SIG-M5 (cell line): ENCODE data around the gene ZNHIT2.
A peak's percentile ranks its signal among the peaks of the same experiment; 100 is the strongest.
"Not testable (repeated sequence)": the region's sequence is repeated elsewhere in the genome, so short reads cannot be mapped to it uniquely, and the experiment has no call there.

Experiments
- DNase-seq: peaks from one replicate; lab custom pipeline; 2025; lab: John Stamatoyannopoulos, UW

ZNHIT2 gene

DNA sequence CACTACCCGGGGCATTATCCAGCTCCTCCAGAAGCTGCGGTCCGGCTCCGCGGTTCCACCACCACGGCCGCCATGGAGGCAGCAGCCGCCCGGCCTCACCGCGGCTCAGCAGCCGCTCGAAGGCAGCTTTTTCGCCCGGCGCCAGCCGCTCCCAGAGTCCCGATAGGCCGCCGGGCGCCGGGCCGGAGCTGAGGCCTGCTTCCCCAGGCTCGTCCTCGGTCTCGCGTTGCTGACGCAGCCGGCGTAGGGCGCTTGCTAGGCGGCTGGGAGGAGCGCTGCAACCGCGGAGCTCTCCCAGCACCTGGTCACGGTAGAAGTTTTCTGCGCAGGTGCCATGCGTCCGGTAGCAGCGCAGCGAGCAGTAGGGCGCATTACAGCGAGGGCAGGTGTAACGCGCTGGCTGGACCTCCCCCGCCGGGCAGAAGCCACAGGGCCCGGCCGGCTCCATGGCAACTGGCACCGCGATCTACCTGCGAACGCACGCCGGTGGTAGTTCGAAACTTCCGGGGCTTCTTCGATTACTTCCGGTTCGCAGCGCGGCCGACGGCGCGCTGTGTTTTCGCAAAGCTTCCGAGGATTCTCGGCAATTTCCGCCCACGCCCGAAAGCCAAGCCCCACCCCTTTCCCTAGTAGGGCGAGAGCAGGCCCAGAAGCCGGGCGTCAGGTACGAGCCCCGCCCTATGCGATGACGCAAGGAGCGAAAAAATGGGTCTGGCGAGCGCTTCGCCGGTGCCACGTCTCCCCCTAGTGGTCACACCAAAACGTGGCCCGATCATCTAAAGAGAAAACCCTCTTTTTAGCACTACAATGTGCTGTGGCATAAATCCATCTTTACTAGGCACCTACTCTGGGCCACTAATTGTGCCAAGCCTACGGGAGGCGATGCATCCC, at the start of gene ZNHIT2:
Gene ZNHIT2, minus strand, starts transcription at position 496 of the 891 bp plus-strand sequence. Its CDS starts 48 bp downstream, at position 448.
- DNase-seq: peak; percentile 66

DNA sequence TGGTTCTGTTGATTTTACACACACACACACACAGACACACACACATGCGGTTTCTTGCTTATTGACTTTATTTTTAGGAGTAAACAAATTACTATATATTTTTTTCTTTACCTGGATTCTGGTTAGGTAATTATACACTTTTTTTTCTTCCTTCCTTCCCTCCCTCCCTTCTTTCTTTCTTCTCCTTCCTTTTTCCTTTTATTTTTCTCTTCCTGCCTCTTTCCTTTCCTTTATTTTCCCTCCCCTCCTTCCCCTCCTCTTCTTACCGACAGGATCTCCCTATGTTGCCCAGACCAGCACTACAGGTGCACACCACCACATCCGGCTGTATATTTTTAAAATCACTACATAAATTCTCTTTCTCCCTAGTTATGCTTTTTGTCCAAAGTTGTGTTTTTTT, 49.4 kb upstream of the ZNHIT2 start:
- DNase-seq: no peak

DNA sequence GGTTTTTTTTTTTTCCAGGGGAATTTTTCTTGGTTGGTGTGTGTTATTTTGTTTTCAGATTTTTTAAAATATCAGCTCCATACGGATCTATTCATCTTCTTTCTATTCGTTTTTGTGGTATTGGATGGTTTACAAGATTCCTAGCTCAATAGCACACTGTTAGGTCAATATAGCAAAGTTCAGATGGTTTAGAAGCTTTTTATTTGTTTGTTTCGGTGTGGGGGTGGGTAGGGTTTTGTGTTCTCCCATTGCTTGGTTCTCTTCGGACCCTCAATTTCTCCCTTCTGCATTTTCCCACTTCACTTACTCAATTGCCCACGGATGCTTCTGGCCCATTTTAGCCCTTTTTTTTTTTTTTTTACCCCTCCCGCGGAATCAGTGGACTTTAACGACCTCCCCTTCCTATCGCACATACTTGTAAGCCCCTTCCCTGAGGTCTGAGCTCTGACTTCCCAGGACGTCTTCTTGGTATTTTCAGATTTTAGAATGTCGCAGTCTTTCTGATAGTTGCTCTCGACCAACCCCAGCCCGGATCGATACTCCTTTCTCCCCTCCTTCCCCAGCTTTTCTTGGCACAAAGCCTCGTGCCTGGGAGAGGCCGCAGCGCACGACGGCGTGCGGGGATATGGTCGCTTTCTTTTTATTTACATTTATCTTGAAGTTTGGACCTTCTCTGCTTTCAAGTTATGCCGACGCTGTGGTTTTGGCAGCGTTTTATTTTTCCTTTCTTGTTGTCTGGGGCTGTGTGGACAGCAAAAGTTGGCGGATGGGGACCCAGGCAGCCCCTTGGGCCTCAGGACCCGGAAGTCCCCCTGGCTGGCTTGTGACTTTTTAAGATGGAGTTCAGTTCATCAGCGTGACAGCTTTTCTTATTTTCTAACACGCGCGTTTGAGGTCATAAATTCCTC, 48.2 kb upstream of the ZNHIT2 start:
- no peak for DNase-seq

DNA sequence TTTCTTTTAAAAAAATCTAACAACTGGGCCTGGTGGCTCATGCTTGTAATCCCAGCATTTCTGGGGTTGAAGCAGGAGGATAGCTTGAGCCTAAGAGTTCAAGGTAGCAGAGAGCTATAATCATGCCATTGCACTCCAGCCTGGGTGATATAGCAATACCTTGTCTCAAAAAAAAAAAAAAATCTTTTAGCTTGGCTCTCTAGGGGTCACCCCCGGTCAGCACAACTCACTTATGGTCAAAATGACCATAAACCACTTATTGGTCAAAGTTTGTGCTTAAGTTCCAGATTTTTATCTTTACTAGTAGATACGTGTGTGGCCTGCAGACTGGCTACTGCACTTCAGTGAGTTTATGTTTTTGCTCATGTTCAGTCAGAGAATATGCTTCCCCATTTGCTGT, 46.2 kb upstream of the ZNHIT2 start:
- no peak for DNase-seq

DNA sequence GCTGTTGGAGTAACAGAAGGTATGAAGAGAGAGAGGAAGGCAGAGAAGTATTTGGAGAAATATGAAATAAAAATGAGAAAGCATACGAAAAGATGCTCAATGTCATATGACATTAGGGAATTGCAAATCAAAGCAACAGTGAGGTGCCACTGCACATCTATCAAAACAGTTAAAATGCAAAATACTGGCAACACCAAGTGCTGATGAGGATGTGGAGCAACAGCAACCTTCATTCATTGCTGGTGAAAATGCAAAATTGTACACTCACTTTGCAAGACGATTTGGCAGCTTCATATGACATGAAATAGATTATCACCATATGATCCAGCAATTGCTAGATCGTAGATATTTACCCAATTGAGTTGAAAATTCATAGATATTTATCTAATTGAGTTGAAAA, 43.1 kb upstream of the ZNHIT2 start:
- DNase-seq: no peak

DNA sequence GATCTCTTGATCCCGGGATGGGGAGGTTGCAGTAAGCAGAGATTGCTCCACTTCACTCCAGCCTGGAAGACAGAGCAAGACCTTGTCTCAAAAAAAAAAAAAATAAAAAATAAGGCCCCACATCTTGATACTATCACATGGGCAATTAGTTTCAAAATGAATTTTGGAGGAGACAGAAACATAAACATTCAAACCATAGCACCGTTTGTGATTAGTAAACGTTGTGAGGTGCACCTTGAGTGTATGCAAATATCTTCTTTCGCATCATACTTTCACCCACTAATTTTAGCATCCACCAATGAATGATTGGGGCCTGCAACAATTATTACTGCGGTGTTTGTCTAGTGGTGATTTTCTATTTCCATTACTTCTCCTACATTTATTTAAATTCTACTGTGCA, 41.5 kb upstream of the ZNHIT2 start:
- DNase-seq: no peak

DNA sequence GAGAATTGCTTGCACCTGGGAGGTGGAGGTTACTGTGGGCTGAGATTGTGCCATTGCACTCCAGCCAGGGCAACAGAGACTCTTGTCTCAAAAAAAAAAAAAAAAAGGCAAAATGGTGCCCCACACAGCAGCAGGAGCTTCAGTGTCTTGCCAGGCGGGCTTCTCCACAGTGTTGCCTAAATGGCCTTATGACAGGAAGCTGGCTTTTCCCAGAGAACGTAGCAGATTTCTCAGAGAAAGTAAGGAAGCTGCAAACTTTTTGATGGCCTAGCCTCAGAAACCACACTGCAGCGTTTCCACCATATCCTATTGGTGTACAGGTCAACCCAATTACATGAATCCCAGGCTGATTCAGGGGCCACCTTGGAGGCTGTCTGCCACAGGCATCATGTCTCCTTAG, 39.8 kb upstream of the ZNHIT2 start:
- no peak for DNase-seq

DNA sequence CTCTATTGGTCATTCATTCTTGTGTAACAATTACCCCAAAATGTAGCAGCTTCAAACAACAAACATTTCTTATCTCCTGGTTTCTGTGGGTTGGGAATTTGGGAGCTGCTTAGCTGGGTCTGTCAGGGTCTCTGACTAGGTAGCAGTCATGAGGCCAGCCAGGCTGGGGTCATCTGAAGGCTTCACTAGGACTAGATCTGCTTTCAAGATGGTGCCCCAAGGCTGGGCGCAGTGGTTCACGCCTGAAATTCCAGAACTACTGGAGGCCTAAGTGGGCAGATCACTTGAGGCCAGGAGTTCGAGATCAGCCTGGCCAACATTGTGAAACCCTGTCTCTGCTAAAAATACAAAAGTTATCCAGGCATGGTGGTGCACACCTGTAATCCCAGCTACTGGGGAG, 39.4 kb upstream of the ZNHIT2 start:
- no peak for DNase-seq

DNA sequence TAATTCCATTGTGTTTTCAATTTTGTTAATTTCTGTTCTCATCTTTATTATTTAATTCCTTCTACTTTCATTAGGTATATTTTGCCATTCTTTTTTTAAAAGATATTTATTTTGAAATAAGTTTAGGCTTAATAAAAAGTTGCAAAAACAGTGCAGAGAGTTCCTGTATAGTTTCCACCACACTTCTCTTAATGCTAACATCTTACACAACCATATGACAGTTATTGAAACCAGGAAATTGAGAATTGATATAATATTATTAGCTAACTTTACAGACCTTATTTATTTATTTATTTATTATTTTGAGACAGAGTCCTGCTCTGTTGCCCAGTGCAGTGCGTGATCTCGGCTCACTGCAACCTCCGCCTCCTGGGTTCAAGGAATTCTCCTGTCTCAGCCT, 38.8 kb upstream of the ZNHIT2 start:
- DNase-seq: no peak

DNA sequence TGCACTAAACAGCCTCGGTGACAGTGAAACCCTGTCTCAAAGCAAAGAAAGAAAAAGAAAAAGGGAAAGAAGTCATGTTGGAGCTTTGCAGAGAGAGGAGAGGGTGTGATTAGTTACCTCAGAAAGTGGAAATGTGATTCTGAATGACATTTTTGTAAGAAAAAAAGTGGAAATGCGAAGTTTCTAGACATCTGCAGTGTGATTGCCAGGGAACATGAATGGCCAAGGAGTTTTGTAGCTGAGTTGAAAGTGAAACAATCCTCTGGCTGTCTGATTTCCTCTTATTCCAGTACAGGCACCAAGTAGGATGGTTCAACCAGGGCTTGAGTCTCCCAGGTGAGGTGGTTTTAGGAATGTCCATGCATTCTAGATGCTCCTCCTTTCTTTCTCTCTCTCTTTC, 34.6 kb upstream of the ZNHIT2 start:
- no peak for DNase-seq

DNA sequence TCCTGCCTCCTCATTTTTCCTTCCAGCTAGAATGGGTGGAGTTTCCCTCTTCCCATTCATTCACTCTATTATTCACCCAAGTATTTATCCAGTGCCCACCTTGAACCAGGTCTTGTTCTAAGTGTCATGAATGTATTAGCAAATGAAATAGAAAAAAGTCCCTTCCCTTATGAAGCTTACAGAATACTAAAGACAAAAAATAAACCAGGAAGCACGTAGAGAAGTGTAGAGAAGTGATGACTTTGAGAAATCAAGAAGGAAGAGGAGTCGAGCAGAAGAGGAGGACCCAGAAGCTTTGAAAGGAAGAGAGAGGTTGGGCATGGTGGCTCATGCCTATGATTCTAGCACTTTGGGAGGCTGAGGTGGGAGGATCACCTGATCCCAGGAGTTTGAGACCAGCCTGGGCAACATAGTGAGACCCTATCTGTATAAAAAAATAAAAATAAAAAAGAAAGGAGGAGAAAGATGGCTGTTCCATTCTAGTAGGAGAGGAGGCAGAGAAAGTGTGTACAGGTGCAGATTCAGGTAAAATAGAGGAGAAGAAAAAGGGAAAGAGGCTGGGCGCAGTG, 33.9 kb upstream of the ZNHIT2 start:
- no peak for DNase-seq

DNA sequence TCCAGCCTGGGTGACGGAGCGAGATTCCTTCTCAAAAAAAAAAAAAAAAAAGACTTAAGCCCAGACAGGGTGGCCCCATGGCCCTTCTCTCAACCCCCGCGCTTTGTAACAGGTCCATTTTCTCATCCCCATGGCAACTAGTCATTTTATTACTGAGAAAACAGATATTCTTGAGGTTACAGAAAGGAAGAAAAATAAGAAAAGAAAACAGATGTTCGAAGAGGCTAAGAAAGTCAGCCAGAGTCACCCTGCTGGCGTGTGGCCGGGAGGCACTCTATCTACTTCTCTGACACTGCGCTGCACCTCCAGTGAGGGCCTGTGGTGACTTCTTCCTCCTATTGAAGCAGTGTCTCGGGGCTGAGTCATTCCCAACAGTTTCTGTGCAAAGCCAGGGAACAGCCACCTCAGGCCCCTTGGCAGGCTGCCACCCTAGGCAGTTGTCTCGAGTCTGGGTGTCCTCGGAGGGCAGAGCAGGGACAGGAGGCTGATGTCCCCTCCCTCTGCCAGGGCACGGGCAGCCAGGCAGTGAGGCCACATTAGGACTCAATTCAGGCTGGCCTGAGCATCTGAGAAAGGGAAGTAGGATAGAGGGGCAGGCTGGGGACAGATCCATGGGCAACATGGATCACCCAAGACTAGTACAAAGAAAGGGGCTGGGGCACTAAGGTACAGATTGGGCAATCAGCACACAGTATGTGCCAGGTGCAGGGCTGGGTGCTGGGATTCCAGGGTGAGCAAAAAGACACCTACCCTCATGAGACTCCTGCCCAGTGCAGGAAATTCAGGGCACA, 33.2 kb upstream of the ZNHIT2 start:
- peak; percentile 74 for DNase-seq

DNA sequence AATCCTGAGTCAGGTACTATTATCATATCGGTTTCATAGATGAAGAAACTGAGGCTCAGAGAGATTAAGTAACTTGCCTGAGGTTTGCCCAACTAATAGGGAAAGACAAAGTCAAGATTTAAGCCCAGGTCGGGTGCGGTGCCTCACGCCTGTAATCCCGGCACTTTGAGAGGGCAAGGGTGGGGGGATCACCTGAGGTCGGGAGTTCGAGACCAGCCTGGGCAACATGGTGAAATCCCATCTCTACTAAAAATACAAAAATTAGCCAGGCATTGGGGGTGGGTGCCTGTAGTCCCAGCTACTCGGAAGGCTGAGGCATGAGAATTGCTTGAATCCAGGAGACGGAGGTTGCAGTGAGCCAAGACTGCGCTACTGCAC, 32.6 kb upstream of the ZNHIT2 start:
- not testable (repeated sequence) for DNase-seq

DNA sequence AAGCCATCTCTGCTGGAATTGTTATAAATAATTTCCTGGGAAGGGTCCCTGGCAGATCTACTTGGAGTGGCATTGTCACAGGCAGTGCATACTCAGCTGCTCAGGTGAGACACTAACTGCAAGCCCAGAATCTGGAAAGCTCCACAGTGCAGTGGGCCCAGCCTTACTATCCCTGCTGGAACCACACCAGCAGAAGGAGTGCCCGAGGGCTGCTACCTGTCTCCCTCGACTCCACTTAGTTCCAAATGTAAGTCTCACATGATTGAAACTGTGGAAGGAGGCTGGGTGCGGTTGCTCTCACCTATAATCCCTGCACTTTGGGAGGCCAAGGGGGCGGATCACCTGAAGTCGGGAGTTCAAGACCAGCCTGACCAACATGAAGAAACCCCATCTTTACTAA, 31.2 kb upstream of the ZNHIT2 start:
- DNase-seq: no peak

DNA sequence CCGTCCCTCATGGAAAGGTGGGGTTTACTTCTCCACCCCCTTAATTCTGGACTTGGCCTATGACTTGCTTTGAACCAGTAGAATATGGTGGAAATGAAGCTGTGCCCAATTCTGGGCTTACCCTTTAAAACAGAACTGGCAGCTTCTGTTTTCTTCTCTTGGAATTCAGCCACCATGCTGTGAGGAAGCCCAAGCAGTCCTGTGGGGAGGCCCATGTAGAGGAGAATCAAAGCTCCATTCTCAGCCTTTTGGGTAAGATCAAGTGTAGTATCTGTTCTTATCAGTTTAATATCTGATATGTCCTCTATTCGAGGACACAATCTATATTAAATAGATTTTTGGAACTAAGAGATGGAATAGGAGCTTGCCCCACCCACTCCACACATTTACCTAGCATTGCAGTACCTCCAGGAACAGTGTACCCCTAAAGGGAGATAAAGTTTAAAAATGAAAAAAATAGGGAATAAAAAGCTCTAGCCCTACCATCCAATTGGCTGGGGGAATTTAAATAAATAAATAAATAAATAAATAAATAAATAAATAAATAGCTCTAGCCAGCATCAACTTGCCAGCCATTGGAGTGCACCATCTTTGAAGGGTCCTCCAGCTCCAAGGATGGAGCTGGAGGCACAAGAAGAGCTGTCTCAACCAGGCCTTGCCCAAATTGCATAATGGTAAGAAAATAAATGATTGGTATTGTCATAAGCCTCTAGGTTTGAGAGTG, 30.0 kb upstream of the ZNHIT2 start:
- DNase-seq: no peak

DNA sequence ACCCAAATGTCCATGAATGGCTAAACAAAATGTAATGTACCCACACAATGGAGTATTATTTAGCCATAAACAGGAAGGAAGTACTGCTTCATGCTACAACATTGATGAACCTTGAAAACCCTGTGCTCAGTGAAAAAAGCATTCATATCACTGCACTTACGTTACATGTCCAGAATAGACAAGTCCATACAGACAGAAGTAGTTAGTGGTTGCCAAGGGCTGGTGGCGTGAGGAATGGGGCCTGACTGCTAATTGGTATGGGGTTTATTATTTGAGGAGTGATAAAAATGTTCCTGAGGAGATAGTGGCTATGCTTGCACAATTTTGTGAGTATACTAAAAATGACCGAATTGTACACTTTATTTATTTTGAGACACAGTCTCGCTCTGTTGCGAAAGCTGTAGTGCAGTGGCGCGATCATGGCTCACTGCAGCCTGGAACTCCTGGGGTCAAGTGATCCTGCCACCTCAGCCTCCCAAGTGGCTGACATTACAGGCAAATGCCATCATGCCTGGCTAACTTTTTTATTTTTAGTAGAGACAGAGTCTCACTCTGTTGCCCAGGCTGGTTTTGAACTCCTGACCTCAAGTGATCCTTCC, 24.5 kb upstream of the ZNHIT2 start:
- DNase-seq: no peak

DNA sequence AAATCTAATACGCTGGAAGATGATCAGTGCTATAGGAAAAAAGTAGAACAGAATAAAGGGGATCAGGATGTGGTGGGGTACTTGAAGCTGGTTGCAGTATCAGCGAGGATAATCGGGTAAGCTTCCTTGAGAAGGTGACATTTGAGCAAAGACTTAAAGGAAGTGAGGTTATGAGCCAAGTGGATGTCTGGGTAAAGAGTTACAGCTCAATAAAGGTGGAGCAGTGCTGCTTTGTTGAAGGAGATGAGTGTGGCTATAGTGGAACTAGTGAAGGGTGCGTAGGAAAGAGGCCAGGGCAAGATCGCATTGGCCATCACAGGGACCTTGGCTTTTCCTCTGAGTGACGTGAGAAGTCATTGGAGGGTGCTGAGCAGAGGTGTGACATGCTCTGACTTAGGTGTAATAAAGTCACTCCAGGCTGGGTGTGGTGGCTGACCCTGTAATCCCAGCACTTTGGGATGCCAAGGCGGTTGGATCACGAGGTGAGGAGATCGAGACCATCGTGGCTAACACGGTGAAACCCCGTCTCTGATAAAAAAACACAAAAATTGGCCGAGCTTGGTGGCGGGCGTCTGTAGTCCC, 19.1 kb upstream of the ZNHIT2 start:
- DNase-seq: no peak

DNA sequence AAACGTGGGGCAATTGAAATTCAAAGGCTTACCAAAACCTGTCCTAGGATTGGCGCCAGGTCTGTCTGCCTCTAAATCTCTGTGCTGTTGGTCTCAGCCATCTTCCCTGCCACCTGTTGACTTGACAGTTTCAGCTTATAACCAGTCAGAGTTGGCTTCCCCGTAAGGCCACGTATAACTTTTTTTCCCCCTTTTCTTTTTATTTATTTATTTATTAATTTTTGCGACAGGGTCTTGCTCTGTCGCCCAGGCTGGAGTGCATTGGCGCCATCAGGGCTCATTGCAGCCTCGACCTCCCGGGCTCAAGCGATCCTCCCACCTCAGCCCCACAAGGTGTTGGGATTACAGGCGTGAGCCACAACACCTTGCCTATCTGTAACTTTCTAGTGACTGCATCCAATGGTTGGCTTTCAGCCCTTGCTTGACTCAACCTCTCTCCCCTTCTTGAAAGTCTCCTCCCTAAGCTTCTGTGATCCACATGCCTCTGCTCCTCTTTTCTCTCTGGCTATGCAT, 18.2 kb upstream of the ZNHIT2 start:
- DNase-seq: no peak

DNA sequence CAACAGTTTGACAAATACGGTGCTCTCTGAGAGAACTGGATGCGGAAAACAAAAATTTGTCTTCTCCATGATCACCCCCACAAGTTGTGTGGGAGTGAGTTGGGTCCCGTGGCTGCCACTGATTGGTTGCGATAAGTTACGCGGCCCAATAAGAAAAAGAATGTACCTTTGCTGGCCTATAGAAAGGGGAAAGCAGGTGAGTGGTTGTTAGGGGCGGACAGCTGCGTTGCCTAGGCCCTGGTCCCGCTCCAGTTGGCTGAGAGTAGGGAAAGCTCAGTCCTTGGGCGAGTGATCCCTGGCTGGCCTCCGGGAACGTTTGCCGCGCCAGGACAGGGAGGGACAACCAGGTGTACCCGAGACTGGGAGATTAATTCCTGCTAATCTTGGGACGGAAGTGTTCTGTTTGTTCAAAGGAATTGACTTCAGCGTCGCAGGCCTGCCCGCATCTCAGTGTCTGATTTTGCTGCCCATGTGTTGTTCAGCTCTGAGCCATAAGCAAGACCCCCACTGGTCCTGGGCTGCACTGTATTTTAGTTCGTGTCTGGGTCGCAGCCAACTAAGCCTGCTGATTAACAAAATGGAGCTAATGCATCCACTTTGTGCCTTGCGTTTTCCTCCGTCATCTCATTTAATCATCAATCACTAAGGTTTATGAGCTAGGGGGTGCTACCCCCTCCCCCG, 17.6 kb upstream of the ZNHIT2 start:
- peak; percentile 84 for DNase-seq
